ENCODE results near the gene SCGB2A2.

SCGB2A2 gene

DNA sequence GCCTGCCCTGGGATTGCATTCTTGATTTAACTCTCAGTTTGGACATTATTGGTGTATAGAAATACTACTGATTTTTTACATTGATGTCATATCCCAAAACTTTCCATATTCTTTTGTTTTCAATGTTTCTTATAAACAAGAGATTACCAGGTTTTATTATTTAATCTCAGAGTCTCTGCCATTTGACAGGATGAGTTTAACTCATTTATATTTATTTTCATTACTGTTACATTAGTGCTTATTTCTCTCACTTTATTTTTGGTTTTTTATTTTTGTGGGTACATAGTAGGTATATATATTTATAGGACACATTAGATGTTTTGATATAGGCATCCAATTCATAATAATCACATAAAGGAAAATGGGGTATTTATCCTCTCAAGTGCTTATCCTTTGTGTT is 38.0 kb downstream of the SCGB2A2 start:
- DNase-seq = no peak

DNA sequence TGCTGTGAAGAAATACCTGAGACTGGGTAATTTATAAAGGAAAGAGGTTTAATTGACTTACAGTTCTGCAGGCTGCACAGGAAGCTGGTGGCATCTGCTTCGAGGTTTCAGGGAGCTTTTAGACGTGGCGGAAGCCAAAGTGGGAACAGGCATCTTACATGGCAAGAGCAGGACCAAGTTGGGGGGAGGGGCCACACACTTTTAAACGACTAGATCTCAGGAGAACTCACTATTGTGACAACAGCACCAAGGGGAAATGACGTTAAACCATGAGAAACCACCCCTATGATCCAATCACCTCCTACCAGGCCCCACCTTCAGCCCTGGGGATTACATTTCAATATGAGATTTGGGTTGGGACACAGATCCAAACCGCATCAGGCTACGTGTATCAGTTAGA is 40.0 kb downstream of the SCGB2A2 start:
- DNase-seq = no peak

DNA sequence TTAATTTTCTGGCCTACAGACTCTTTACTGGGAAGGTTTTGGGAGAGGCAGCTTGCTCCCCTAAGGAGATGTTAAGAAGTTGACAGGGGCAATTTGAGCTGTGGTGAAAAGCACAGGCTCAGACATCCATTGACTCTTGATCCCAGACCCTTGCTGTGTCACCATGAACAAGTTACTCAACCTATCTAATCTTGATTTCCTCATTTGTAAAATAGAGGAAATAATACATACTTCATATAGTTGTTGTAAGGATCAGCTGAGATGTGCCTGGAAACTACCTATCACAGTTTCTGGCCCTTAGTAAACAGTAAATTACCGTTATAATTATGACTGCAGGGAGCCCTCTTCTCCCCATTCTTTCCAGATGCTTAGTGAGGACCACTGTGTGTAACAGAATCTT is 45.5 kb downstream of the SCGB2A2 start:
- no peak for DNase-seq

DNA sequence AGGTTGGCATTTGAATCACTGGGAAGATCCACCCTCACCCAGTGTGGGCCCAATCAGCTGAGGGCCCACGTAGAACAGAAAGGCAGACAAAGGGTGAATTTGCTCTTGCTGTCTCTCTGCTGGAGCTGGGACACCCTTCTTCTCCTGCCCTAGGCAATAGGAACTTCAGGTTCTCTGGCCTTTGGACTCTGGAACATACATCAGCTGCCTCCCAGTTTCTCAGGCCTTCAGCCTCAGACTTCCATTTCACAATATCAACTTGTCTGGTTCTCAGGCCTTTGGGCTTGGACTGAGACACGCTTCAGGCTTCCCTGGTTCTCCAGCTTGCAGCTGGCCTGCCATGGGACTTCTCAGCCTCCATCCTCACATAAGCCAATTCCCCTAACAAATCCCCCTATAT is 52.6 kb downstream of the SCGB2A2 start:
- DNase-seq = no peak
